AG04449 (cell line): ENCODE measurements around the gene VPS8.
"Not testable (repeated sequence)": the region's sequence is repeated elsewhere in the genome, so short reads cannot be mapped to it uniquely, and the experiment has no call there.

ENCODE experiments used
- CTCF ChIA-PET: fragments of 350-600 bp; formaldehyde crosslinking; extraction: SDS; loops from one replicate; lab custom pipeline; 2021; ENCODE audit warnings: antibody characterized with exemption; lab: Yijun Ruan, JAX
- POLR2A ChIA-PET: fragments of 400-600, 350-600 bp; formaldehyde crosslinking; extraction: SDS; loops from one replicate; lab custom pipeline; 2020; ENCODE audit warnings: antibody characterized with exemption, inconsistent platforms; lab: Yijun Ruan, JAX
- DNase-seq: peaks from one replicate; pipeline ENCODE4 v3.0.0-alpha.2; 2010; ENCODE audit warnings: low read depth, low spot score
- H3K4me3 ChIP-seq: 2 replicates; pipeline ENCODE4 v1.5.1; 2011; ENCODE audit warnings: low read depth, mild to moderate bottlenecking, control low read depth, low read length
- TF ChIP-seq, protein P1 (sequence below): IDR thresholded peaks from one replicate; pipeline ENCODE4 v1.5.1; 2011; ENCODE audit warnings: mild to moderate bottlenecking, moderate library complexity, low read length, control low read depth, inconsistent platforms; ENCODE audit not compliant: insufficient read depth; ENCODE audit errors: missing control alignments

Gene VPS8

GRCh38 chr3:184985586-184985985 lies 173.6 kb downstream of the VPS8 start:
- no peak overlapping the region for H3K4me3 ChIP-seq
- DNase-seq = no peak
- ChIA-PET POLR2A (no interaction called here), CTCF (no interaction called here)
- TF ChIP-seq, protein P1, sequence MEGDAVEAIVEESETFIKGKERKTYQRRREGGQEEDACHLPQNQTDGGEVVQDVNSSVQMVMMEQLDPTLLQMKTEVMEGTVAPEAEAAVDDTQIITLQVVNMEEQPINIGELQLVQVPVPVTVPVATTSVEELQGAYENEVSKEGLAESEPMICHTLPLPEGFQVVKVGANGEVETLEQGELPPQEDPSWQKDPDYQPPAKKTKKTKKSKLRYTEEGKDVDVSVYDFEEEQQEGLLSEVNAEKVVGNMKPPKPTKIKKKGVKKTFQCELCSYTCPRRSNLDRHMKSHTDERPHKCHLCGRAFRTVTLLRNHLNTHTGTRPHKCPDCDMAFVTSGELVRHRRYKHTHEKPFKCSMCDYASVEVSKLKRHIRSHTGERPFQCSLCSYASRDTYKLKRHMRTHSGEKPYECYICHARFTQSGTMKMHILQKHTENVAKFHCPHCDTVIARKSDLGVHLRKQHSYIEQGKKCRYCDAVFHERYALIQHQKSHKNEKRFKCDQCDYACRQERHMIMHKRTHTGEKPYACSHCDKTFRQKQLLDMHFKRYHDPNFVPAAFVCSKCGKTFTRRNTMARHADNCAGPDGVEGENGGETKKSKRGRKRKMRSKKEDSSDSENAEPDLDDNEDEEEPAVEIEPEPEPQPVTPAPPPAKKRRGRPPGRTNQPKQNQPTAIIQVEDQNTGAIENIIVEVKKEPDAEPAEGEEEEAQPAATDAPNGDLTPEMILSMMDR = no peak

DNA sequence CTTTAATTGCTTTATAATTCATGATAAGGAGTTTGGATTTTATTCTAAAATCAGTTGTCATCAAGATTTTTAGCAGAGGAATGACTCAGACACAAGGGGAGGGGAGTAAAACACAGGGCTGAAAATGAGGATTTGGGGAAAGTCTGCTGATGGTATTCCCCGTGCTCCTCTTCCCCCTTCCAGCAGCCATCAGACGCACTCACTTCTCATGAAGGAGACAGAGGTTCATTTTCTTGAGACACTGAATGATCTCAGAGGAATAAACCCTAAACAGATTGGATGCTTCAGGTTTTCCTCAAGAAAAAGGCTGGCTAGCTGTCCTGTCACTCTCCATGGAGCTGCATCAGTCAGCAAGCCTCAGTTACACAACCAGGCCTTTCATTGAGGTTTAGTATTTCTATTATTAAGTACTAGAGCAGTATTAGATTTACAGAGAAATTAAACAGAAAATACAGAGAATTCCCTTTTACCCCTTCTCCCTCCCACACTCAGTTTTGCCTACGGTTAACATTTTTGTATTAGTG lies 174.5 kb downstream of the VPS8 start:
- POLR2A ChIA-PET = no interaction called here
- no peak for DNase-seq
- TF ChIP-seq, protein P1 = no peak

GRCh38 chr3:184993394-184993793 lies 181.4 kb downstream of the VPS8 start:
- POLR2A ChIA-PET = no interaction called here
- DNase-seq = no peak
- no peak overlapping the region for H3K4me3 ChIP-seq
- CTCF ChIA-PET = interaction anchor here (0.6 kb wide), 1 partner anchor 92 kb away, joined by 3 read pairs; no protein-coding TSS in a partner anchor
- TF ChIP-seq, protein P1 = no peak

More for the DNA sequence above, 174.5 kb downstream of the VPS8 start:
- CTCF ChIA-PET = no interaction called here
- no peak overlapping the region for H3K4me3 ChIP-seq

- POLR2A ChIA-PET, CTCF ChIA-PET, DNase-seq, H3K4me3 ChIP-seq: not testable (repeated sequence)
Measured at GRCh38 chr3:185003876-185004275, 191.9 kb downstream of the VPS8 start.

DNA sequence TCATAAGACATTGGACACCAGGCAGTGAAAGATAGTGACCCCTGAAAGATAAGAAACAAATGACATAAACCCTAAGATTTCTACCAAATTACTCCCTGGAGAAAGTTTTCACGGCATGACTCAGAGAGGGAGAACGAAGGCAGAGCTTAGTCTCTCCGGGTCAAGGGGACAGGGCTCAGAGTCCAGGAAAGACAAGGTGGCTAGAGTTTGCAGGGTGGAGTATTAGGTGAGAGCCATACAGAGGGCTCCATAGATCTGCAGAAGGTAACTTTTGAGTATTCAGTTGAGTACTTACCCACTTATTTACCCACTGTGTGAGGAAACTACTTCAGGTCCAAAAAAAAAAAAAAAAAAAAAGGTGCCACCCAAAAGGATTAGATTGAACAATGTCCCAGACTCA lies 197.7 kb downstream of the VPS8 start:
- DNase-seq = no peak
- H3K4me3 ChIP-seq = no peak overlapping the region
- ChIA-PET POLR2A (no interaction called here), CTCF (no interaction called here)
- TF ChIP-seq, protein P1 = no peak

- DNase-seq, H3K4me3 ChIP-seq, POLR2A ChIA-PET, CTCF ChIA-PET: not testable (repeated sequence)
Measured at GRCh38 chr3:185017584-185017983, 205.6 kb downstream of the VPS8 start.

GRCh38 chr3:185017996-185018395 lies 206.0 kb downstream of the VPS8 start:
- POLR2A ChIA-PET, H3K4me3 ChIP-seq, CTCF ChIA-PET, DNase-seq: not testable (repeated sequence)

GRCh38 chr3:185021256-185021655 lies 209.3 kb downstream of the VPS8 start:
- no peak overlapping the region for H3K4me3 ChIP-seq
- ChIA-PET POLR2A (no interaction called here), CTCF (interaction anchor here (1.0 to 1.1 kb wide), 2 partner anchors 21 to 196 kb away, joined by 3 read pairs; no protein-coding TSS in a partner anchor)
- DNase-seq = peak; percentile 24
- TF ChIP-seq, protein P1 = no peak
